CD4-positive, alpha-beta memory T cell (primary cell): ENCODE measurements around the gene WBP1. TPM values are rescaled to one million over a fixed set of nuclear protein-coding genes. Genes with fewer than 3 reads are reported as not detected.

ENCODE experiments used
- CTCF ChIA-PET: fragments of 350-600 bp; sonication (Branson Sonifier 250); formaldehyde crosslinking; loops from one replicate; lab custom pipeline; 2021; ENCODE audit warnings: inconsistent platforms; ENCODE audit not compliant: partially characterized antibody; lab: Charles Lee
- POLR2A ChIA-PET: fragments of 350-600 bp; sonication (Branson Sonifier 250); formaldehyde crosslinking; loops from one replicate; lab custom pipeline; 2021; ENCODE audit not compliant: partially characterized antibody; lab: Charles Lee
- DNase-seq, 5 donors: peaks; one replicate each; pipeline versions ENCODE4 v3.0.0 to v3.0.0-alpha.2; 2020 to 2022; ENCODE audit warnings: mixed read lengths in 1 of 5
- H3K27ac ChIP-seq: one replicate; pipeline ENCODE4 v1.7.0; 2013; ENCODE audit warnings: low read depth, low read length
- H3K27me3 ChIP-seq: 2 replicates; pipeline ENCODE4 v1.7.0; 2013; ENCODE audit warnings: mild to moderate bottlenecking, low read length, moderate library complexity; ENCODE audit not compliant: insufficient read depth
- H3K36me3 ChIP-seq: 2 replicates; pipeline ENCODE4 v1.7.0; 2013; ENCODE audit warnings: mild to moderate bottlenecking, low read length, moderate library complexity; ENCODE audit not compliant: insufficient read depth
- H3K4me1 ChIP-seq: 2 replicates; pipeline ENCODE4 v1.7.0; 2013; ENCODE audit warnings: mild to moderate bottlenecking, low read length, moderate library complexity; ENCODE audit not compliant: insufficient read depth
- H3K4me3 ChIP-seq, 2 donors: one replicate each; pipeline ENCODE4 v1.7.0; 2013; ENCODE audit warnings: low read length in 2 of 2, mild to moderate bottlenecking in 1 of 2
- H3K9me3 ChIP-seq, 2 donors: one replicate each; pipeline ENCODE4 v1.7.0; 2013; ENCODE audit warnings: low read length in 2 of 2, control low read depth in 1 of 2; ENCODE audit not compliant: control insufficient read depth in 1 of 2
- H3K27ac Mint-ChIP-seq, 7 donors: one replicate each; pipeline ENCODE4 v1.8.0; 2020 to 2021; ENCODE audit warnings: mixed read lengths in 7 of 7, mild to moderate bottlenecking in 6 of 7, inconsistent platforms in 3 of 7, moderate library complexity in 3 of 7
- H3K27me3 Mint-ChIP-seq, 2 donors: one replicate each; pipeline ENCODE4 v1.8.0; 2020 to 2021; ENCODE audit warnings: mixed read lengths in 2 of 2
- H3K36me3 Mint-ChIP-seq, 2 donors: one replicate each; pipeline ENCODE4 v1.8.0; 2020 to 2021; ENCODE audit warnings: mixed read lengths in 2 of 2, inconsistent platforms in 1 of 2, mild to moderate bottlenecking in 1 of 2
- H3K4me1 Mint-ChIP-seq, 4 donors: one replicate each; pipeline ENCODE4 v1.8.0; 2020 to 2021; ENCODE audit warnings: mixed read lengths in 4 of 4, mild to moderate bottlenecking in 1 of 4
- H3K4me3 Mint-ChIP-seq, 8 donors: one replicate each; pipeline ENCODE4 v1.8.0; 2020 to 2021; ENCODE audit warnings: mixed read lengths in 8 of 8, mild to moderate bottlenecking in 7 of 8, moderate library complexity in 6 of 8, inconsistent platforms in 3 of 8
- H3K9me3 Mint-ChIP-seq, 8 donors: one replicate each; pipeline ENCODE4 v1.8.0; 2020 to 2021; ENCODE audit warnings: mixed read lengths in 8 of 8, mild to moderate bottlenecking in 5 of 8, inconsistent platforms in 3 of 8, moderate library complexity in 1 of 8
- intact Hi-C: fragments of 100-400 bp; cut with micrococcal nuclease; formaldehyde crosslinking; loops from one replicate; pipeline ENCODE4 v1.15.1; 2023
- polyA plus RNA-seq, 2 donors: library from polyadenylated mRNA; unstranded; fragments of 300-500 nt; fragmentation: Illumina TruSeq; gene quantifications; one replicate each; pipeline ENCODE4 v1.2.3, GENCODE V29; 2021
- total RNA-seq, 2 experiments: library from RNA; stranded (reverse); gene quantifications; one replicate each; pipeline ENCODE4 v1.2.3, GENCODE V29; 2021

WBP1 gene
- total and polyA plus RNA-seq, 4 experiments from 2014 or later = 38.1 to 109 (median 74.7) TPM

DNA sequence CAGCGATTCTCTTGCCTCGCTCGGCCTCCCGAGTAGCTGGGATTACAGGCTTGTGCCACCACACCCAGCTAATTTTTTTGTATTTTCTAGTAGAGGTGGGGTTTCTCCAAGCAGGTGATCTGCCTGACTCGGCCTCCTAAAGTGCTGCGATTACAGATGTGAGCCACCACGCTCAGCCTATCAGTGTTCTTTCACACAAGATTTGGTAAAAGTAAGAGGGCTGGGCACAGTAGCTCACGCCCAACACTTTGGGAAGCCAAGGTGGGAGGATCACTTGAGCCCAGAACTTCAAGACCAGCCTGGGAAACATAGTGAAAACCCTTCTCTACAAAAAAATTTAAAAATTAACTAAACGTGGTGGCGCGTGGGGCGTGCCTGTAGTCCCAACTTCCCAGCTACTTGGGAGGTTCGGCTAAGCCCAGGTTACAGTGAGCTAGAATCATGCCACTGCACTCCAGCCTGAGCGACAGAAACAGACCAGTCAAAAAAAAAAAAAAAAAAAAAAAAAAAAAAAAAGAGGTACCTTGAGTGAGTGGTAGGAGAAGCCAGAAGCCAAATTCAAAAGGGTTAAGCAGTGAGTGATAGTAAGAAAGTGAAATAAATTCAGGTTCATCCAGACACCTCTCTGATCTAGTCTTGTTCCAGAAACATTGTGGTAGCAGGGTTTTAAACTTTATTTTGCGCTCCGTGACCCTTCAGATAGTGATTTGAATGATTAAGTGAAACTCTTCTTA, 13.3 kb downstream of the WBP1 start:
- POLR2A ChIA-PET = interaction anchor here (0.7 to 14.3 kb wide), 13 partner anchors 9 to 734 kb away, joined by 3 to 516 read pairs (median 10); partner anchors contain the start of genes AUP1, C2orf81, CCDC142 and HTRA2
- Mint-ChIP-seq H3K27ac (peak overlapping the region; percentile 97 to 100 (median 99)), H3K4me3 (peak overlapping the region; percentile 96 to 99 (median 98)), H3K27me3 (no peaks in the 10 kb centered on the region), H3K9me3 (peaks cover 0 to 7% (median 0%) of the 10 kb centered on the region in 8 donors), H3K36me3 (peaks cover 20 to 34% of the 10 kb centered on the region in 2 donors), H3K4me1 (peaks cover 9 to 40% (median 20%) of the 10 kb centered on the region in 4 donors)
- H3K27ac ChIP-seq = peak overlapping the region; percentile 88
- CTCF ChIA-PET = interaction anchor here (0.7 to 3.1 kb wide), 5 partner anchors 11 to 117 kb away, joined by 3 to 32 read pairs (median 3); partner anchors contain the start of genes CCDC142, PCGF1 and TTC31
- H3K4me3 ChIP-seq = peak overlapping the region; percentile 62 to 84
- H3K4me1 ChIP-seq = peaks cover 20% of the 10 kb centered on the region
- H3K9me3 ChIP-seq = no peaks in the 10 kb centered on the region
- intact Hi-C loops = loop anchor here (1.0 kb wide), 3 partner anchors 12 to 58 kb away; partner anchors contain the start of genes AUP1, HTRA2, TTC31 and WBP1
- DNase-seq = no peak
- no peaks in the 10 kb centered on the region for H3K27me3 ChIP-seq
- peaks cover 14% of the 10 kb centered on the region for H3K36me3 ChIP-seq

DNA sequence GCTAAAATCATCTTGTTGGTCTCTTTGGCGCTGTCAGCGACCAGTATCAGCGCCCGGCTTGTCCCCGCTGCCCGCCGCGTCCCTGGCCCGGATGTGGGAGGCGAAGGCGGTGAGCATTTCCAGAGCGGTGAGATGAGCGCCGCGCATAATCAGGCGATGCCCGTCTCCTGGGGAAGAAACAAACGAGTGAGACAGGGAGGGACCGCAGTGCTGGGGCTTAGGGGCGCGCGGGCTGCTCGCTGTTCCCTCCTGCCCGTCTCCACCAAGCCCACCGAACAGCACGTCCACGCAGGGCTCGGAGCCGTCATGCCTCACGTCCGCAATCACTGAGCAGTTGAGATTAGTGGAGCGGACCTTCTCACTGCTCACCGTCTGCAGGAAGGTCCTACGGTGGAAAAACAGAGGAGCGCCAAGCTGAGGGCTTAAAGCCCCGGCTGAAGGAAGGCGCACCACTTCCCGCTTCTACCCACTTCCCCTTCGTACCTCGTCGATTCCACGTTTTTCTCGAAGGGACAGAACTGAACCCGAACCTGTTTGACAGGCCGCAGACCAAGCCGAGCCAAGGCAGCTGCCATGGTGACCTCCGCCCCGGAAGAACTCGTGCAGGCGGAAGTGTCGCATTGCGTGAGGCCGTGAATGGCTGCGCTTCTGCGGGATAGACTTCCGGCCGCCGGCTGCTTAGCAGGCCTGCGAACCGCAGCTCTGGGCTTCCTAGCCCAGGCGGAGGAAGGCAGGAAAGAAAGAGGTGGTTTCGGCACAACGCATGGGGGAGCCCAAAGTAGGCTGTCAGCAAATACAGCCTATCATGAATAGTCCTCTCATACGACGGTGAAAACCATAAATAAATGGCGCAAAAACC, 14.1 kb downstream of the WBP1 start, which contains the start of gene MRPL53:
Gene MRPL53 (minus strand): TSS at position 595 of the 859 bp plus-strand sequence. CDS start 20 bp downstream, at position 575.
- H3K27me3 ChIP-seq = no peaks in the 10 kb centered on the region
- ChIA-PET CTCF (interaction anchor here (0.7 to 3.1 kb wide), 9 partner anchors 8 to 138 kb away, joined by 3 to 32 read pairs (median 4); partner anchors contain the start of genes CCDC142, INO80B, PCGF1 and TTC31), POLR2A (interaction anchor here (0.7 to 14.3 kb wide), 22 partner anchors 8 to 735 kb away, joined by 3 to 516 read pairs (median 4); partner anchors contain the start of genes AUP1, C2orf81, CCDC142 and DQX1)
- Mint-ChIP-seq H3K36me3 (peaks cover 20 to 37% of the 10 kb centered on the region in 2 donors), H3K27me3 (no peaks in the 10 kb centered on the region), H3K9me3 (peaks cover 0 to 7% (median 0%) of the 10 kb centered on the region in 8 donors), H3K4me1 (peaks cover 9 to 40% (median 21%) of the 10 kb centered on the region in 4 donors), H3K4me3 (peak within 1 kb of the TSS; percentile 96 to 99 (median 98)), H3K27ac (peak within 1 kb of the TSS; percentile 97 to 100 (median 99))
- peak within 1 kb of the TSS; percentile 88 for H3K27ac ChIP-seq
- peak within 1 kb of the TSS; percentile 67 to 84 for H3K4me3 ChIP-seq
- no peaks in the 10 kb centered on the region for H3K9me3 ChIP-seq
- intact Hi-C loops = loop anchor here (1.0 kb wide), 3 partner anchors 11 to 57 kb away; partner anchors contain the start of genes AUP1, HTRA2, TTC31 and WBP1
- peak; percentile 95 to 96 (median 95) for DNase-seq
- H3K4me1 ChIP-seq = peaks cover 20% of the 10 kb centered on the region
- peaks cover 16% of the 10 kb centered on the region for H3K36me3 ChIP-seq

DNA sequence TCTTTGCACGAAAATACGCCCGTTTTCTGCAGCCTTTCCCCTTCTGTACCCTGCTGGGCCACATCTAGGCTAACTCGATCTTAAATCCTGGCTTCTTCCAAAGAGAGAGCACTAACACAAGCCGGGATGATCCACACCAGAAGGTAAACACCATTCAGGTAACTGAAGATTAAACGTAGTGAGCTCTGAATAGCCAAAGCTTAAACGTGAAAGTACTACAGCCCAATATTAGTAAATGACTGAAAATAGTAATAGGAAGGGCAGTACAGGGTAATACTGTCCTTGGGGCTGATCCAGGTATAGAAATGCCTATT, 14.7 kb downstream of the WBP1 start:
- Mint-ChIP-seq H3K27me3 (no peaks in the 10 kb centered on the region), H3K36me3 (peaks cover 20 to 41% of the 10 kb centered on the region in 2 donors), H3K4me1 (peaks cover 12 to 40% (median 22%) of the 10 kb centered on the region in 4 donors), H3K4me3 (peak overlapping the region; percentile 96 to 99 (median 98)), H3K27ac (peak overlapping the region; percentile 97 to 100 (median 99)), H3K9me3 (peaks cover 0 to 7% (median 0%) of the 10 kb centered on the region in 8 donors)
- POLR2A ChIA-PET = interaction anchor here (0.7 to 14.3 kb wide), 21 partner anchors 8 to 736 kb away, joined by 3 to 516 read pairs (median 4); partner anchors contain the start of genes AUP1, C2orf81, CCDC142 and DQX1
- H3K36me3 ChIP-seq = peaks cover 19% of the 10 kb centered on the region
- intact Hi-C loops = loop anchor here (1.0 kb wide), 3 partner anchors 10 to 56 kb away; partner anchors contain the start of genes AUP1, HTRA2, TTC31 and WBP1
- H3K9me3 ChIP-seq = no peaks in the 10 kb centered on the region
- DNase-seq = no peak
- peak overlapping the region; percentile 88 for H3K27ac ChIP-seq
- peaks cover 20% of the 10 kb centered on the region for H3K4me1 ChIP-seq
- CTCF ChIA-PET = interaction anchor here (0.7 to 3.1 kb wide), 8 partner anchors 9 to 138 kb away, joined by 3 to 32 read pairs (median 6); partner anchors contain the start of genes CCDC142, INO80B, TTC31 and WBP1
- H3K4me3 ChIP-seq = peak overlapping the region; percentile 67 to 84
- H3K27me3 ChIP-seq = no peaks in the 10 kb centered on the region

DNA sequence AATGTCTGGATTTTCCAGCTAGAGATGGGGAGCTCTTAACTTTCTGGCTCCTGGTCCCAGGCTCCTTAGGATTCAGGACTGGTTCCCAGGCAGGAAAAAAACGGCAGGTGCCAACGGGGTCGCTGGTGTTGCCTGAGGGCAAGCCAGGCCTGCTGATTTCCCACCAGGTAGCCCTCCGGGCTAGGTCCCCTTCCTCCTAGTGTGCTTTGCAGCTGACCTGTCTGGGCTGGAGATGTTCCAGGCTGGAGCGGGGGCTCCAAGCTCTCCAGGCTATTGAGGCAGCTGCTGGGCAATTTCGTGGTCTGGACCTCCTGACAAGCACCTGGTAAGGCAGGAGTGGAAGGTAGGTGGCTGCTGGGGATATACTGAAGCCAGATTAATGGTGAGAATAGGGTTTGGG, 16.2 kb downstream of the WBP1 start:
- H3K9me3 ChIP-seq = no peaks in the 10 kb centered on the region
- no peak for DNase-seq
- peaks cover 19% of the 10 kb centered on the region for H3K36me3 ChIP-seq
- CTCF ChIA-PET = interaction anchor here (1.6 to 2.3 kb wide), 2 partner anchors 8 to 19 kb away, joined by 10 to 13 read pairs; partner anchors contain the start of genes CCDC142, INO80B and TTC31
- no peaks in the 10 kb centered on the region for H3K27me3 Mint-ChIP-seq
- POLR2A ChIA-PET = interaction anchor here (3.3 to 14.3 kb wide), 3 partner anchors 8 to 26 kb away, joined by 28 to 516 read pairs (median 119); partner anchors contain the start of genes CCDC142, INO80B, LBX2 and TTC31
- peaks cover 12 to 45% (median 23%) of the 10 kb centered on the region in 4 donors for H3K4me1 Mint-ChIP-seq
- intact Hi-C loops = no loop called here
- peaks cover 20% of the 10 kb centered on the region for H3K4me1 ChIP-seq
- no peak overlapping the region for H3K27ac ChIP-seq
- peak overlapping the region in 3 of 7 donors; percentile 24 to 100 (median 29) for H3K27ac Mint-ChIP-seq
- peaks cover 20 to 45% of the 10 kb centered on the region in 2 donors for H3K36me3 Mint-ChIP-seq
- no peaks in the 10 kb centered on the region for H3K27me3 ChIP-seq
- no peak overlapping the region for H3K4me3 Mint-ChIP-seq
- H3K9me3 Mint-ChIP-seq = peaks cover 0 to 7% (median 0%) of the 10 kb centered on the region in 8 donors
- no peak overlapping the region for H3K4me3 ChIP-seq

DNA sequence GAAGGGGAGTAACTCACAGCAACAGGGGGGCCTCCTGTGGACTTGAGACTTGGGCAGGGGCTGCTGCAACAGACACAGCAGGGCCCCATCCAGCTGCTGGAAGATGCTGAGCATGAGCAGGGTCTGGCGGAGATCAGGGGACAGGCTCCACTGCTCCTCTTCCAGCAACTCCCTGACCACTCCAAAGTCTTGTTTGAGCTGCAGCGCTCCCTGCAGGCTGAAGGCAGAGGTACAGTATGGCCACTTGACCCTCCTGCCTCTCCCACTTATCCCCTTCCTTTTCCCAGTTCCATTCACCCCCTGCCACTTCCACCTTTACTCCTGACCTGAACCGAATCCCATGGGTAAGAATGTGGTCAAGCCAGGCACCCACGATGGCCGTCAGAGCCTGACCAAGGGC, 16.7 kb downstream of the WBP1 start:
- peaks cover 0 to 7% (median 0%) of the 10 kb centered on the region in 8 donors for H3K9me3 Mint-ChIP-seq
- peaks cover 22 to 48% of the 10 kb centered on the region in 2 donors for H3K36me3 Mint-ChIP-seq
- DNase-seq = no peak
- H3K4me1 ChIP-seq = peaks cover 20% of the 10 kb centered on the region
- no peaks in the 10 kb centered on the region for H3K9me3 ChIP-seq
- no peak overlapping the region for H3K27ac ChIP-seq
- H3K4me3 Mint-ChIP-seq = no peak overlapping the region
- H3K27me3 Mint-ChIP-seq = no peaks in the 10 kb centered on the region
- H3K36me3 ChIP-seq = peaks cover 19% of the 10 kb centered on the region
- H3K4me1 Mint-ChIP-seq = peaks cover 13 to 45% (median 24%) of the 10 kb centered on the region in 4 donors
- H3K27me3 ChIP-seq = no peaks in the 10 kb centered on the region
- ChIA-PET CTCF (interaction anchor here (1.1 to 1.6 kb wide), 2 partner anchors 8 to 141 kb away, joined by 3 to 10 read pairs; partner anchors contain the start of genes CCDC142 and TTC31), POLR2A (interaction anchor here (1.0 to 14.3 kb wide), 4 partner anchors 8 to 32 kb away, joined by 3 to 516 read pairs (median 74); partner anchors contain the start of genes CCDC142, INO80B, LBX2 and TTC31)
- peak overlapping the region in 2 of 7 donors; percentile 24 to 55 for H3K27ac Mint-ChIP-seq
- H3K4me3 ChIP-seq = no peak overlapping the region
- intact Hi-C loops = no loop called here

DNA sequence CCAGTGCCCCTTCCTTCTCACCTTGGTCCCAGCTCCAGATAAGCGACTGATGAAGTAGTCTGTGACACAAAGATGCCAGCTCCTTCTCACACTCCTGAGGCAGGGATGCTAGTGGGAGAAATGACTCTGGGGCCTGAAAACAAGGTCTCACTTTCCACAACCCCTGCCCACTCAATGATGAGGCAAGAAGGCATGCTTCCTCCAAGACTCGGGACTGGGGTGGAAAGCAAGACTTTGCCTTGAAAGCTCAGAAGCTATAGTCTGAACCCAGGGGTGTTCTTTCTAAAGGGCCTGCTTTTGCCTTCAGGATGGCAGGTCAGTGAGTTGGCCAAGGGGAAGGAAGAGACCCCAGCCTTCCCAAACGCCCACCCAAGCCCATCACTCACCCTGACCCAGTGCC, 23.2 kb downstream of the WBP1 start:
- peak overlapping the region in 2 of 7 donors; percentile 46 to 91 for H3K27ac Mint-ChIP-seq
- intact Hi-C loops = loop anchor here (10.0 kb wide), 1 partner anchor 173 kb away; the partner anchor contains the start of gene SEMA4F
- H3K36me3 Mint-ChIP-seq = peaks cover 13 to 40% of the 10 kb centered on the region in 2 donors
- peak overlapping the region; percentile 99 to 100 (median 100) for H3K4me3 Mint-ChIP-seq
- no peaks in the 10 kb centered on the region for H3K9me3 Mint-ChIP-seq
- Histone ChIP-seq H3K4me1 (peaks cover 28% of the 10 kb centered on the region), H3K9me3 (no peaks in the 10 kb centered on the region), H3K27ac (peak overlapping the region; percentile 91), H3K36me3 (peaks cover 5% of the 10 kb centered on the region), H3K27me3 (no peaks in the 10 kb centered on the region), H3K4me3 (peak overlapping the region in 1 of 2 donors; percentile 100)
- H3K4me1 Mint-ChIP-seq = peaks cover 17 to 43% (median 26%) of the 10 kb centered on the region in 4 donors
- ChIA-PET POLR2A (interaction anchor here (0.9 to 14.3 kb wide), 15 partner anchors 9 to 368 kb away, joined by 3 to 516 read pairs (median 12); partner anchors contain the start of genes AUP1, C2orf81, HTRA2 and INO80B), CTCF (interaction anchor here (1.0 to 11.3 kb wide), 11 partner anchors 7 to 654 kb away, joined by 3 to 141 read pairs (median 11); partner anchors contain the start of genes AUP1, C2orf81, HTRA2 and INO80B)
- H3K27me3 Mint-ChIP-seq = no peaks in the 10 kb centered on the region
- DNase-seq = no peak
